Liver (tissue), 9 donors: ENCODE data around the gene KBTBD13. TPM values are rescaled to one million over a fixed set of nuclear protein-coding genes. Genes with fewer than 3 reads are reported as not detected.
A peak's percentile ranks its signal among the peaks of the same experiment; 100 is the strongest.

Experiments
- DNase-seq: peaks from one replicate; pipeline ENCODE4 v3.0.0-alpha.2; 2017; ENCODE audit warnings: low spot score
- H3K27ac ChIP-seq, 2 donors: one replicate each; pipeline ENCODE4 v1.7.0; 2013; ENCODE audit warnings: inconsistent platforms in 2 of 2, low read length in 2 of 2, control low read depth in 1 of 2, low read depth in 1 of 2, mild to moderate bottlenecking in 1 of 2
- H3K27me3 ChIP-seq, 4 donors: one replicate each; pipeline versions ENCODE4 v1.6.1 to v1.7.0; 2013; ENCODE audit warnings: low read length in 3 of 4, inconsistent platforms in 1 of 4, mild to moderate bottlenecking in 1 of 4, moderate library complexity in 1 of 4; ENCODE audit not compliant: control insufficient read depth in 4 of 4, insufficient read depth in 4 of 4
- H3K36me3 ChIP-seq, 4 donors: one replicate each; pipeline versions ENCODE4 v1.6.1 to v1.7.0; 2013; ENCODE audit warnings: low read length in 3 of 4, mild to moderate bottlenecking in 3 of 4, low read depth in 1 of 4, moderate library complexity in 1 of 4; ENCODE audit not compliant: control insufficient read depth in 4 of 4, insufficient read depth in 3 of 4
- H3K4me1 ChIP-seq, 4 donors: one replicate each; pipeline versions ENCODE4 v1.6.1 to v1.7.0; 2013; ENCODE audit warnings: low read length in 3 of 4, mild to moderate bottlenecking in 3 of 4, moderate library complexity in 1 of 4; ENCODE audit not compliant: control insufficient read depth in 4 of 4, insufficient read depth in 4 of 4
- H3K4me3 ChIP-seq, 3 donors: one replicate each; pipeline versions ENCODE4 v1.6.1 to v1.7.0; 2013; ENCODE audit warnings: low read length in 3 of 3, control low read depth in 1 of 3, low read depth in 1 of 3, mild to moderate bottlenecking in 1 of 3
- H3K9ac ChIP-seq, 2 donors: one replicate each; pipeline ENCODE4 v1.7.0; 2013; ENCODE audit warnings: low read length in 2 of 2, mild to moderate bottlenecking in 2 of 2, moderate library complexity in 2 of 2, control low read depth in 1 of 2, low read depth in 1 of 2
- H3K9me3 ChIP-seq, 4 donors: one replicate each; pipeline versions ENCODE4 v1.6.1 to v1.7.0; 2013; ENCODE audit warnings: low read length in 3 of 4; ENCODE audit not compliant: control insufficient read depth in 4 of 4
- CTCF ChIP-seq: fragments of 150-350 bp; IDR thresholded peaks from 2 replicates; pipeline ENCODE4 v1.5.1; 2017; ENCODE audit warnings: improper control_type of control experiment, low read depth, low read length; ENCODE audit not compliant: missing input control
- EGR1 ChIP-seq, 2 donors: IDR thresholded peaks; 2 replicates each; pipeline ENCODE4 v1.6.1; 2016 to 2018; ENCODE audit warnings: antibody characterized with exemption in 2 of 2, low read depth in 2 of 2
- FOXA1 ChIP-seq: IDR thresholded peaks from 2 replicates; pipeline ENCODE4 v1.6.1; 2016; ENCODE audit warnings: antibody characterized with exemption
- FOXA2 ChIP-seq: IDR thresholded peaks from 2 replicates; pipeline ENCODE4 v1.6.1; 2016; ENCODE audit warnings: antibody characterized with exemption
- GABPA ChIP-seq, 2 donors: IDR thresholded peaks in 1 of 2; conservative IDR thresholded peaks in 1 of 2; 2 replicates each; pipeline ENCODE4 v1.6.1; 2016; ENCODE audit warnings: antibody characterized with exemption in 2 of 2, mild to moderate bottlenecking in 1 of 2, moderate library complexity in 1 of 2
- HNF4A ChIP-seq, 2 donors: conservative IDR thresholded peaks; 2 replicates each; pipeline ENCODE4 v1.6.1; 2016; ENCODE audit warnings: antibody characterized with exemption in 2 of 2, mild to moderate bottlenecking in 2 of 2
- HNF4G ChIP-seq: IDR thresholded peaks from 2 replicates; pipeline ENCODE4 v1.6.1; 2016; ENCODE audit warnings: antibody characterized with exemption
- JUND ChIP-seq, 2 donors: IDR thresholded peaks; 2 replicates each; pipeline ENCODE4 v1.6.1; 2016; ENCODE audit warnings: antibody characterized with exemption in 2 of 2
- NR2F2 ChIP-seq: IDR thresholded peaks from 2 replicates; pipeline ENCODE4 v1.6.1; 2016; ENCODE audit warnings: antibody characterized with exemption
- RAD21 ChIP-seq, 2 donors: IDR thresholded peaks; 2 replicates each; pipeline ENCODE4 v1.6.1; 2016; ENCODE audit warnings: antibody characterized with exemption in 2 of 2, mild to moderate bottlenecking in 2 of 2
- RXRA ChIP-seq, 2 donors: IDR thresholded peaks; 2 replicates each; pipeline ENCODE4 v1.6.1; 2017 to 2018; ENCODE audit warnings: antibody characterized with exemption in 2 of 2, mild to moderate bottlenecking in 1 of 2
- SP1 ChIP-seq: IDR thresholded peaks from 2 replicates; pipeline ENCODE4 v1.6.1; 2018; ENCODE audit warnings: antibody characterized with exemption, mild to moderate bottlenecking
- TAF1 ChIP-seq: conservative IDR thresholded peaks from 2 replicates; pipeline ENCODE4 v1.6.1; 2016; ENCODE audit warnings: antibody characterized with exemption, mild to moderate bottlenecking
- YY1 ChIP-seq: IDR thresholded peaks from 2 replicates; pipeline ENCODE4 v1.6.1; 2016; ENCODE audit warnings: antibody characterized with exemption, mild to moderate bottlenecking
- WGBS: extraction: QIAGEN DNeasy Blood & Tissue Kit; methylation state at CpG from one replicate; pipeline ENCODE4 v1.1.7; 2013; 5-methylcytosine and 5-hydroxymethylcytosine counted together
- polyA plus RNA-seq, 2 donors: library from polyadenylated mRNA; stranded (reverse) in 1 of 2; unstranded in 1 of 2; fragments of 200-250 nt in 1 of 2; fragments of >200 nt in 1 of 2; fragmentation: Nextera tagmentation in 1 of 2; extraction: Ambion mirVana in 1 of 2; gene quantifications; one replicate each; pipeline versions ENCODE4 v1.2.1 to v1.2.3, GENCODE V29; 2013 to 2015
- total RNA-seq, 2 donors: library from RNA; depleted of rRNA; stranded (reverse); fragments of >200 nt; gene quantifications; one replicate each; pipeline ENCODE4 v1.2.3, GENCODE V29; 2014
- TF ChIP-seq, protein P1 (sequence below): IDR thresholded peaks from 2 replicates; pipeline ENCODE4 v1.6.1; 2016; ENCODE audit warnings: antibody characterized with exemption
- TF ChIP-seq, protein P2 (sequence below): IDR thresholded peaks from 2 replicates; pipeline ENCODE4 v1.6.1; 2016; ENCODE audit warnings: antibody characterized with exemption, mild to moderate bottlenecking
- TF ChIP-seq, protein P3 (sequence below): IDR thresholded peaks from 2 replicates; pipeline ENCODE4 v1.6.1; 2016; ENCODE audit warnings: antibody characterized with exemption
- TF ChIP-seq, protein P4 (sequence below): IDR thresholded peaks from 2 replicates; pipeline ENCODE4 v1.6.1; 2016; ENCODE audit warnings: antibody characterized with exemption
- donor health status: healthy.
- donor health status: healthy.
- donor health status: healthy.
- donor health status: healthy.
- donor health status: healthy.

Gene KBTBD13
- total and polyA plus RNA-seq, 4 donors = not detected

DNA sequence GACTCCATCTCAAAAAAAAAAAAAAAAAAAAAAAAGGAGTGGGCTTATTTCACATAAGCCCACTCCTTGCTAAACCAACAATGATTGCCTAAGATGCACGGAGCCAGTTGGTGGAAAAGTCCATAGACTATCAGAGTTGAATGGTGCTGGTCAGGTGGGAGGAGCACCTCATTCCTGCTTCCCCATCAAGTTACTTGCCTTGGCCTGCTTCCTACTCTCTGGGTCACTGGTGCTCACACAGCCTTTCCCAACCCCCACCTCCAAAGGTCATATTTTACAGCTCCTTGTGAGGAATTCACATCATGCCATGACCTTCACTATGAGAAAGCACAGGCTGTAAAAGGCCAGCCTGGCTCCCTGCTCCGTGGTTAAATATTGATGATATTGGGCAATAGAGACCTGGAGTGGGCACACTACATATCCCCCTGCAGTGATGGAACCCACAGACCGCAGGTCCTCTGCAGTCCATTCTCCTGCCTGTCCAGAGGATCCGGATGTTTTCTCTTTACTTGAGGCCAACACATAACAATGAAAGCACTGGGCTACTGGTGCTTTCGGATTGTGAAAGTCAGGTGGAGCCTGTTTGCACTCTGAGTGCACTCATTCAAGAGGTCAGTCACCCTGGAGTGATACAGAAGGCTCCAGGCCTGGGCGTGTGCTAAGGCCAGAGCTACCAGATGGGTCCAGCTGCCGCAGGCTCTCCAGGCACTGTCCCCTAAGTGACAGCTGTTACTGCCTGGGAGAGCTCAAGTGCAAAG lies 31.6 kb upstream of the KBTBD13 start, which contains the start of gene SLC51B:
Gene SLC51B, plus strand, starts transcription at position 664 of the 758 bp plus-strand sequence. CDS start 4,618 bp downstream, outside the sequence.
- H3K9ac ChIP-seq = peak within 1 kb of the TSS in 1 of 2 donors; percentile 32
- no peaks in the 10 kb centered on the region for H3K36me3 ChIP-seq
- peak; percentile 54 for DNase-seq
- H3K27me3 ChIP-seq = no peaks in the 10 kb centered on the region
- H3K4me3 ChIP-seq = no peak within 1 kb of the TSS
- TF ChIP-seq, protein P1, sequence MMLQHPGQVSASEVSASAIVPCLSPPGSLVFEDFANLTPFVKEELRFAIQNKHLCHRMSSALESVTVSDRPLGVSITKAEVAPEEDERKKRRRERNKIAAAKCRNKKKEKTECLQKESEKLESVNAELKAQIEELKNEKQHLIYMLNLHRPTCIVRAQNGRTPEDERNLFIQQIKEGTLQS = no peak
- TF ChIP-seq YY1 = peak; percentile 87
- TF ChIP-seq HNF4A (conservative IDR thresholded peaks at IDR 0.05) = peak; percentile 76 to 80
- TF ChIP-seq, protein P2, sequence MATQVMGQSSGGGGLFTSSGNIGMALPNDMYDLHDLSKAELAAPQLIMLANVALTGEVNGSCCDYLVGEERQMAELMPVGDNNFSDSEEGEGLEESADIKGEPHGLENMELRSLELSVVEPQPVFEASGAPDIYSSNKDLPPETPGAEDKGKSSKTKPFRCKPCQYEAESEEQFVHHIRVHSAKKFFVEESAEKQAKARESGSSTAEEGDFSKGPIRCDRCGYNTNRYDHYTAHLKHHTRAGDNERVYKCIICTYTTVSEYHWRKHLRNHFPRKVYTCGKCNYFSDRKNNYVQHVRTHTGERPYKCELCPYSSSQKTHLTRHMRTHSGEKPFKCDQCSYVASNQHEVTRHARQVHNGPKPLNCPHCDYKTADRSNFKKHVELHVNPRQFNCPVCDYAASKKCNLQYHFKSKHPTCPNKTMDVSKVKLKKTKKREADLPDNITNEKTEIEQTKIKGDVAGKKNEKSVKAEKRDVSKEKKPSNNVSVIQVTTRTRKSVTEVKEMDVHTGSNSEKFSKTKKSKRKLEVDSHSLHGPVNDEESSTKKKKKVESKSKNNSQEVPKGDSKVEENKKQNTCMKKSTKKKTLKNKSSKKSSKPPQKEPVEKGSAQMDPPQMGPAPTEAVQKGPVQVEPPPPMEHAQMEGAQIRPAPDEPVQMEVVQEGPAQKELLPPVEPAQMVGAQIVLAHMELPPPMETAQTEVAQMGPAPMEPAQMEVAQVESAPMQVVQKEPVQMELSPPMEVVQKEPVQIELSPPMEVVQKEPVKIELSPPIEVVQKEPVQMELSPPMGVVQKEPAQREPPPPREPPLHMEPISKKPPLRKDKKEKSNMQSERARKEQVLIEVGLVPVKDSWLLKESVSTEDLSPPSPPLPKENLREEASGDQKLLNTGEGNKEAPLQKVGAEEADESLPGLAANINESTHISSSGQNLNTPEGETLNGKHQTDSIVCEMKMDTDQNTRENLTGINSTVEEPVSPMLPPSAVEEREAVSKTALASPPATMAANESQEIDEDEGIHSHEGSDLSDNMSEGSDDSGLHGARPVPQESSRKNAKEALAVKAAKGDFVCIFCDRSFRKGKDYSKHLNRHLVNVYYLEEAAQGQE = peak; percentile 87
- peak; percentile 55 for TF ChIP-seq FOXA1
- TF ChIP-seq FOXA2 = peak; percentile 58
- TF ChIP-seq RAD21 (IDR thresholded peaks at IDR 0.05) = peak; percentile 51 to 53
- TF ChIP-seq, protein P3, sequence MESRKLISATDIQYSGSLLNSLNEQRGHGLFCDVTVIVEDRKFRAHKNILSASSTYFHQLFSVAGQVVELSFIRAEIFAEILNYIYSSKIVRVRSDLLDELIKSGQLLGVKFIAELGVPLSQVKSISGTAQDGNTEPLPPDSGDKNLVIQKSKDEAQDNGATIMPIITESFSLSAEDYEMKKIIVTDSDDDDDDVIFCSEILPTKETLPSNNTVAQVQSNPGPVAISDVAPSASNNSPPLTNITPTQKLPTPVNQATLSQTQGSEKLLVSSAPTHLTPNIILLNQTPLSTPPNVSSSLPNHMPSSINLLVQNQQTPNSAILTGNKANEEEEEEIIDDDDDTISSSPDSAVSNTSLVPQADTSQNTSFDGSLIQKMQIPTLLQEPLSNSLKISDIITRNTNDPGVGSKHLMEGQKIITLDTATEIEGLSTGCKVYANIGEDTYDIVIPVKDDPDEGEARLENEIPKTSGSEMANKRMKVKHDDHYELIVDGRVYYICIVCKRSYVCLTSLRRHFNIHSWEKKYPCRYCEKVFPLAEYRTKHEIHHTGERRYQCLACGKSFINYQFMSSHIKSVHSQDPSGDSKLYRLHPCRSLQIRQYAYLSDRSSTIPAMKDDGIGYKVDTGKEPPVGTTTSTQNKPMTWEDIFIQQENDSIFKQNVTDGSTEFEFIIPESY = peak; percentile 56
- TF ChIP-seq JUND (IDR thresholded peaks at IDR 0.05) = peak; percentile 36 to 80
- TF ChIP-seq SP1 = peak; percentile 94
- peak in 1 of 2 donors; percentile 56 for TF ChIP-seq GABPA (IDR thresholded peaks at IDR 0.05 in 1 of 2, conservative IDR thresholded peaks at IDR 0.05 in 1 of 2)
- TF ChIP-seq, protein P4, sequence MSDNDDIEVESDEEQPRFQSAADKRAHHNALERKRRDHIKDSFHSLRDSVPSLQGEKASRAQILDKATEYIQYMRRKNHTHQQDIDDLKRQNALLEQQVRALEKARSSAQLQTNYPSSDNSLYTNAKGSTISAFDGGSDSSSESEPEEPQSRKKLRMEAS = peak; percentile 90
- no peak for TF ChIP-seq CTCF
- no peak for TF ChIP-seq EGR1 (IDR thresholded peaks at IDR 0.05; ENCODE audit: low read depth in 2 of 2)
- no peak for TF ChIP-seq TAF1
- peak; percentile 70 for TF ChIP-seq NR2F2
- TF ChIP-seq RXRA (IDR thresholded peaks at IDR 0.05) = peak; percentile 99
- TF ChIP-seq HNF4G = peak; percentile 23
- H3K9me3 ChIP-seq = no peaks in the 10 kb centered on the region
- peaks cover 3 to 19% (median 16%) of the 10 kb centered on the region in 4 donors for H3K4me1 ChIP-seq
- peak within 1 kb of the TSS; percentile 95 to 98 for H3K27ac ChIP-seq
- WGBS = 26% methylated on average over 7 of the region's 7 CpGs
